ENCODE measurements around the gene IL17B. TPM values are rescaled to one million over a fixed set of nuclear protein-coding genes. Genes with fewer than 3 reads are reported as not detected.

Gene IL17B
- total RNA-seq, 1 experiment from 2014 or later = not detected

DNA sequence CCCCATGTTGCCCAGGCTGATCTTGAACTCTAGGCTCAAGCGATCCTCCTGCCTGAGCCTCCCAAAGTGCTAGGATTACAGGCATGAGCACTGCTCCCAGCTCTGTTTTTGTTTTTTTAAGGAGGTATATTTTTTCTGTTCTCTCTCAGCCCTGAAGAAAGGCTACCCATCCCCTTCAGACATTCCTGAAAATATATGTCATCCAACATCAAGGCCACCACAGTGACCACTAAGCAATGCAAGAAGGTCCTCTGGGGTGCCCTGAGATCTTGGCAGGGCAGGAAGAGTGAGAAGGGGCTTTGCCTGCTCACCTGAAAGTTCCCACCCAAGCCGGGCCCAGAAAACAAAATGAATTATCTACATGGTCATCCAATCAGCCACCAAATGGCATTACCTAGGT lies 47.8 kb upstream of the IL17B start:
- no CpG with 5 or more reads among the region's 2 CpGs for WGBS (ENCODE audit: extremely low coverage, insufficient read length, low lambda C conversion rate)
- no peaks in the 10 kb centered on the region for H3K27me3 Mint-ChIP-seq (ENCODE audit: low read depth)
- no peaks in the 10 kb centered on the region; a peak in 1 of 5 replicates for H3K9me3 Mint-ChIP-seq
- H3K27ac Mint-ChIP-seq = peak overlapping the region in 2 of 3 experiments; percentile 42 to 81; a peak in 2 of 7 replicates
- Histone ChIP-seq H3K56ac (ENCODE audit: insufficient read length, low read depth, low read length) (no peak overlapping the region), H2BK5ac (ENCODE audit: insufficient read length, low read length) (no peak overlapping the region), H3K18ac (ENCODE audit: insufficient read length, low read depth, low read length) (no peak overlapping the region), H4K20me1 (ENCODE audit: control insufficient read depth, insufficient read depth, insufficient read length) (no peaks in the 10 kb centered on the region), H3K4me1 (ENCODE audit: insufficient read depth, low read length) (peaks cover 8% of the 10 kb centered on the region; the same call in 1 of the 2 replicates), H3K23me2 (ENCODE audit: insufficient read length, low read depth, low read length, poor library complexity, severe bottlenecking) (no peaks in the 10 kb centered on the region), H2BK20ac (ENCODE audit: low read depth, low read length, poor library complexity, severe bottlenecking) (no peak overlapping the region), H3K9me3 (ENCODE audit: control insufficient read depth, low read depth, low read length) (no peaks in the 10 kb centered on the region), H3K23ac (ENCODE audit: insufficient read length, low read depth, low read length) (no peak overlapping the region), H3K4ac (ENCODE audit: low read depth, low read length) (no peak overlapping the region), H2AFZ (ENCODE audit: low read length) (no peak overlapping the region), H3K4me2 (ENCODE audit: insufficient read depth, insufficient read length, low read length) (no peak overlapping the region), H3K9ac (ENCODE audit: extremely low read depth, insufficient read length, low read length) (no peak overlapping the region), H3K14ac (ENCODE audit: insufficient read depth, low read length) (no peak overlapping the region), H3K27me3 (ENCODE audit: insufficient read depth, low read length) (no peaks in the 10 kb centered on the region), H3K27ac (ENCODE audit: insufficient read length, low read depth, low read length) (no peak overlapping the region), H2BK120ac (ENCODE audit: low read depth, low read length, poor library complexity, severe bottlenecking) (no peak overlapping the region), H2BK15ac (ENCODE audit: low read depth, low read length) (no peak overlapping the region), H2AK5ac (ENCODE audit: insufficient read length, low read length) (no peak overlapping the region), H2BK12ac (ENCODE audit: insufficient read length, low read depth, low read length) (no peak overlapping the region), H4K8ac (replicated peaks; ENCODE audit: insufficient read length, low read depth, low read length) (no peak overlapping the region), H3T11ph (ENCODE audit: low read length) (no peak overlapping the region), H4K91ac (ENCODE audit: insufficient read length, low read depth, low read length) (no peak overlapping the region), H4K5ac (ENCODE audit: insufficient read length, low read depth, low read length) (no peak overlapping the region), H3K79me2 (ENCODE audit: insufficient read depth, low read length) (no peaks in the 10 kb centered on the region), H3K79me1 (ENCODE audit: insufficient read depth, low read depth, low read length, poor library complexity, severe bottlenecking) (no peaks in the 10 kb centered on the region)
- no peak overlapping the region for H3K4me3 Mint-ChIP-seq
- no peak for DNase-seq
- peaks cover 43 to 55% of the 10 kb centered on the region in 2 experiments for H3K4me1 Mint-ChIP-seq
- TF ChIP-seq, protein P1, sequence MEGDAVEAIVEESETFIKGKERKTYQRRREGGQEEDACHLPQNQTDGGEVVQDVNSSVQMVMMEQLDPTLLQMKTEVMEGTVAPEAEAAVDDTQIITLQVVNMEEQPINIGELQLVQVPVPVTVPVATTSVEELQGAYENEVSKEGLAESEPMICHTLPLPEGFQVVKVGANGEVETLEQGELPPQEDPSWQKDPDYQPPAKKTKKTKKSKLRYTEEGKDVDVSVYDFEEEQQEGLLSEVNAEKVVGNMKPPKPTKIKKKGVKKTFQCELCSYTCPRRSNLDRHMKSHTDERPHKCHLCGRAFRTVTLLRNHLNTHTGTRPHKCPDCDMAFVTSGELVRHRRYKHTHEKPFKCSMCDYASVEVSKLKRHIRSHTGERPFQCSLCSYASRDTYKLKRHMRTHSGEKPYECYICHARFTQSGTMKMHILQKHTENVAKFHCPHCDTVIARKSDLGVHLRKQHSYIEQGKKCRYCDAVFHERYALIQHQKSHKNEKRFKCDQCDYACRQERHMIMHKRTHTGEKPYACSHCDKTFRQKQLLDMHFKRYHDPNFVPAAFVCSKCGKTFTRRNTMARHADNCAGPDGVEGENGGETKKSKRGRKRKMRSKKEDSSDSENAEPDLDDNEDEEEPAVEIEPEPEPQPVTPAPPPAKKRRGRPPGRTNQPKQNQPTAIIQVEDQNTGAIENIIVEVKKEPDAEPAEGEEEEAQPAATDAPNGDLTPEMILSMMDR (conservative IDR thresholded peaks at IDR 0.05) = no peak
- H3K36me3 Mint-ChIP-seq (ENCODE audit: insufficient read depth in 1 of 3, low read depth in 3 of 3) = no peaks in the 10 kb centered on the region; a peak in 1 of 7 replicates

All from H9 (cell line).